Fibroblast of skin of right biceps (primary cell): ENCODE measurements around the gene PCDHGA2.

Experiments
- DNase-seq: peaks from one replicate; pipeline ENCODE4 v3.0.0-alpha.2; 2013

The PCDHGA2 gene

DNA sequence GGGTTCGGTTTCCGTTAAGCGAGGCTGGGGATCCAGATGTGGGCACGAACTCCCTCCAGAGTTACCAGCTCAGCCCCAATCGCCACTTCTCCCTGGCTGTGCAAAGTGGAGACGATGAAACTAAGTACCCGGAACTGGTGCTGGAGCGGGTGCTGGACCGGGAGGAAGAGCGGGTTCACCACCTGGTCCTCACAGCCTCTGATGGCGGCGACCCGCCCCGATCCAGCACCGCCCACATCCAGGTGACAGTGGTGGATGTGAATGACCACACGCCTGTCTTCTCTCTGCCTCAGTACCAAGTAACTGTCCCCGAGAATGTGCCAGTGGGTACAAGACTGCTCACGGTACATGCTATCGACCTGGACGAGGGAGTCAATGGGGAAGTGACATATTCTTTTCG, 44.8 kb downstream of the PCDHGA2 start:
- DNase-seq: no peak

DNA sequence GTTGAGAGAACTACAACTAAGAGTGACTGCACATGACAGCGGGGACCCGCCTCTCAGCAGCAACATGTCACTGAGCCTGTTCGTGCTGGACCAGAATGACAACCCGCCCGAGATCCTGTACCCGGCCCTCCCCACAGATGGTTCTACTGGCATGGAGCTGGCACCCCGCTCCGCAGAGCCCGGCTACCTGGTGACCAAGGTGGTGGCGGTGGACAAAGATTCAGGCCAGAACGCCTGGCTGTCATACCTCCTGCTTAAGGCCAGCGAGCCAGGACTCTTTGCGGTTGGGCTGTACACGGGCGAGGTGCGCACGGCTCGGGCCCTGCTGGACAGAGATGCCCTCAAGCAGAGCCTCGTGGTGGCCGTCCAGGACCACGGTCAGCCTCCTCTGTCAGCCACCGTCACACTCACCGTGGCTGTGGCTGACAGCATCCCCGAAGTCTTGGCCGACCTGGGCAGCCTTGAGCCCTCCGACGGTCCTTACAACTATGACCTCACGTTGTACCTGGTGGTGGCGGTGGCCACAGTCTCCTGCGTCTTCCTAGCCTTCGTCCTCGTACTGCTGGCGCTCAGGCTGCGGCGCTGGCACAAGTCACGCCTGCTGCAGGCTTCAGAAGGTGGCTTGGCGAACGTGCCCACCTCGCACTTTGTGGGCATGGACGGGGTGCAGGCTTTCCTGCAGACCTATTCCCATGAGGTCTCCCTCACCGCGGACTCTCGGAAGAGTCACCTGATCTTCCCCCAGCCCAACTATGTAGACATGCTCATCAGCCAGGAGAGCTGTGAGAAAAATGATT, 46.1 kb downstream of the PCDHGA2 start:
- DNase-seq: no peak

DNA sequence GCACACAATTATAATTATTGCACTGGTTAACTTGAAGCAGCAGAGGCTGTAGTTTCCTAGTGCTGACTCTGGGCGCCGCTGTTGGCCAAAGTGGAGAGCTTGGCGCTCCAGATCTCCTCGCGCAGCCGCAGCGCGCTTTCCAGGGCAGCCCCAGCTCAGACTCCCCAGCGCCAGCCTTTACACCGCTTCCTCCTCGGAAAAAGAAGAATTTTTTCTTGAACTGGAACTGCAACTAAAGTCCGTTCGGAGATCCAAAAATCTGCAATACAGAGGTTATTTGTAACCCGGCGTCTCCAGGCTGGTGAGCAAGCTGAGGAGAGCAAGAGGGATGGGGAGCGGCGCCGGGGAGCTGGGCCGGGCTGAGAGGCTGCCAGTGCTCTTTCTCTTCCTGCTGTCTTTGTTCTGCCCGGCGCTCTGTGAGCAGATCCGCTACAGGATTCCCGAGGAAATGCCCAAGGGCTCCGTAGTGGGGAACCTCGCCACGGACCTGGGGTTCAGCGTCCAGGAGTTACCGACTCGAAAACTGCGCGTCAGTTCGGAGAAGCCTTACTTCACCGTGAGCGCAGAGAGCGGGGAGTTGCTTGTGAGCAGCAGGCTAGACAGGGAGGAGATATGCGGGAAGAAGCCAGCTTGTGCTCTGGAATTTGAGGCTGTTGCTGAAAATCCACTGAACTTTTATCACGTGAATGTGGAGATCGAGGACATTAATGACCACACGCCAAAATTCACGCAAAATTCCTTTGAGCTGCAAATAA, 49.2 kb downstream of the PCDHGA2 start, which contains the start of gene PCDHGB4:
Gene PCDHGB4 (plus strand): TSS at position 142 of the 755 bp plus-strand sequence. CDS start 187 bp downstream, at position 329.
- peak; percentile 68 for DNase-seq

DNA sequence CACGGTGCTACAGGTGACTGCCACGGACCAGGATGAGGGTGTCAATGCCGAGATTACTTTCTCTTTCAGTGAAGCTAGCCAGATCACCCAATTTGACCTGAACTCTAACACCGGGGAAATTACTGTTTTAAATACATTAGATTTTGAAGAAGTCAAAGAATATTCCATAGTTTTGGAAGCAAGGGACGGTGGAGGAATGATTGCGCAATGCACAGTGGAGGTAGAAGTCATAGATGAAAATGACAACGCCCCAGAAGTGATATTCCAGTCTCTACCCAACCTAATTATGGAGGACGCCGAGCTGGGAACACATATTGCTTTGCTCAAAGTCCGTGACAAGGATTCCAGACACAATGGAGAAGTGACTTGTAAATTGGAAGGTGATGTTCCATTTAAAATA, 50.1 kb downstream of the PCDHGA2 start:
- no peak for DNase-seq

DNA sequence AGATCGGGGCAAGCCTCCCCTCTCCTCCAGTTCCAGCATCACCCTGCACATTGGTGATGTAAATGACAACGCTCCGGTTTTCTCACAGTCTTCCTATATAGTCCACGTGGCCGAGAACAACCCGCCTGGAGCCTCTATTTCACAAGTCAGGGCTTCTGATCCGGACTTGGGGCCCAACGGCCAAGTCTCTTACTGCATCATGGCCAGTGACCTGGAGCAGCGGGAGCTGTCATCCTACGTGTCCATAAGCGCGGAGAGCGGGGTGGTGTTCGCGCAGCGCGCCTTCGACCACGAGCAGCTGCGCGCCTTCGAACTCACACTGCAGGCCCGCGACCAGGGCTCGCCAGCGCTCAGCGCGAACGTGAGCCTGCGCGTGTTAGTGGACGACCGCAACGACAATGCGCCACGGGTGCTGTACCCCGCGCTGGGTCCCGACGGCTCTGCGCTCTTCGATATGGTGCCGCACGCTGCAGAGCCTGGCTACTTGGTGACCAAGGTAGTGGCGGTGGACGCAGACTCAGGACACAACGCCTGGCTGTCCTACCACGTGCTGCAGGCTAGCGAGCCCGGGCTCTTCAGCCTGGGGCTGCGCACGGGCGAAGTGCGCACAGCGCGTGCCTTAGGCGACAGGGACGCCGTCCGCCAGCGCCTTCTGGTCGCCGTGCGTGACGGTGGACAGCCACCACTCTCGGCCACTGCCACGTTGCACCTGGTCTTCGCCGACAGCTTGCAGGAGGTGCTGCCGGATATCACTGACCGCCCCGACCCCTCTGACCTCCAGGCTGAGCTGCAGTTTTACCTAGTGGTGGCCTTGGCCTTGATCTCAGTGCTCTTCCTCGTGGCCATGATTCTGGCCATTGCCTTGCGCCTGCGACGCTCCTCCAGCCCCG, 50.8 kb downstream of the PCDHGA2 start:
- no peak for DNase-seq

DNA sequence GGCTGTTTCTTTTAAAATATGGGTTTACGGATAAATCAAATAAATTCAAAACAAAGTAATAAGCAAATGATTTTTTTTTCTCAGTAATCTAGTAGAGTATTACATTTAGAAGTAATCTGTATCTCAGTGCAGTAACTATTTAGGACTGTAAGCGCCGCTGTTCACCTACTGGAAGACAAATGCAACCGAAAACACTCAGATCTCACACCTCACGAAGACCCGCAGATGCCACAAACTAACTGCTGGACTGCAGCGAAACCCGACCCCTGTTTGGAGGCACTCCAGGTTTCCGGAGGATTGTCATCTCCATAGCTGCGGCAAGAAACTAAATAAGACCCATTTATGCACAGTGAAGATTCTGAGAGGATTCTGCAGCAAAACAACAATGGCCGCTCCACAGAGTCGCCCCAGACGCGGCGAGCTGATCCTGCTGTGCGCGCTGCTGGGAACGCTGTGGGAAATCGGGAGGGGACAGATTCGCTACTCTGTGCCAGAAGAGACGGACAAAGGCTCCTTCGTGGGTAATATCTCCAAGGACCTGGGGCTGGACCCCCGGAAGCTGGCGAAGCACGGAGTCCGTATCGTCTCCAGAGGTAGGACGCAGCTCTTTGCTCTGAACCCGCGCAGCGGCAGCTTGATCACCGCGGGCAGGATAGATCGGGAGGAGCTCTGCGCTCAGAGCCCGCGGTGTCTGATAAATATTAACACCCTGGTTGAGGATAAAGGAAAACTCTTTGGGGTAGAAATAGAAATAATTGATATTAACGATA, 54.1 kb downstream of the PCDHGA2 start, which contains the start of gene PCDHGA8:
Gene PCDHGA8 (plus strand): TSS at position 205 of the 770 bp plus-strand sequence. CDS start 181 bp downstream, at position 386.
- peak; percentile 57 for DNase-seq
